ENCODE results near the gene KIAA0930.
"Not testable (repeated sequence)": the region's sequence is repeated elsewhere in the genome, so short reads cannot be mapped to it uniquely, and the experiment has no call there.

KIAA0930 gene

DNA sequence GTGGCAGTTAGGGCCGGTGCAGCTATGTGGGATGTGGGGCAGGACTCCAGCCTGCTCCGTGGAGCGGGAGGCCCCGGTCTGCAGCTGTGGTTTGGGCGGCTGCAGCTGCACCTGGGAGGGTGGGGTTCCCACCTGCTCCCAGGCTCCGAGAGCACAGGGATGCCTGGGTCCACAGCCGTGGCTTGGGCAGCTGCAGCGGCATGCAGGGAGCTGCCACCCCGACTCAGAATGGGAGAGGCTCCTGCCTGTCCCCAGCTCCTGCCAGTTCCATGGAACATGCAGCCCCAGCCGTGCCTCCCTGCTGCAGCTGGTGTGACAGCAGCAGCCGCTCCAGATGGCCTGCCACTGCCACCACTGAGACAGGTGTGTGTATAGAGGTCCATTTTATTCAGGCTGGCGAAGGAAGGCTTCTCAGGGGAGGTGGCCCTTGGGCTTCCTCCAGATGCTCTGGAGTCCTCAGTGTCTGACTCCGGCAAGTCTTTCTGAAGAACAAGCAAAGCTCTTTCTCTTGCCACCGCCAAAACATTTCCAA, 22.3 kb upstream of the KIAA0930 start:
- DNase-seq = no peak

GRCh38 chr22:45262195-45262930, 21.7 kb upstream of the KIAA0930 start:
- peak; percentile 67 to 83 for DNase-seq

GRCh38 chr22:45261407-45262088, 20.9 kb upstream of the KIAA0930 start:
- DNase-seq = no peak

GRCh38 chr22:45260395-45260759, 19.7 kb upstream of the KIAA0930 start:
- DNase-seq = not testable (repeated sequence)

GRCh38 chr22:45259754-45260394, 19.2 kb upstream of the KIAA0930 start:
- DNase-seq = no peak

DNA sequence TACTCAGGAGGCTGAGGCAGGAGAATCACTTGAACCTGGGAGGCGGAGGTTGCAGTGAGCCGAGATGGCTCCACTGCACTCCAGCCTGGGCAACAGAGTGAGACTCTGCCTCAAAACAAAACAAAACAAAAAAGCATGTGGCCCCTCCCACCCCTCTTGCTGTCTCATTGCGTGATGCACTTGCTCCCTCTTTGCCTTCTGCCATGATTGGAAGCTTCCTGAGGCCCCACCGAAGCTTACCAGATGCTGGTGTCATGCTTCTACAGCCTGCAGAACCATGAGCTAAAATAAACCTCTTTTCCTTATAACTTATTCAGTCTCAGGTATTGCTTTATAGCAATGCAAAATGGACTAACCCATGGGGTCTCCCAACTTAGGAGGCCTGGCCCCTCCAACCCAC, 17.2 kb upstream of the KIAA0930 start:
- not testable (repeated sequence) for DNase-seq

DNA sequence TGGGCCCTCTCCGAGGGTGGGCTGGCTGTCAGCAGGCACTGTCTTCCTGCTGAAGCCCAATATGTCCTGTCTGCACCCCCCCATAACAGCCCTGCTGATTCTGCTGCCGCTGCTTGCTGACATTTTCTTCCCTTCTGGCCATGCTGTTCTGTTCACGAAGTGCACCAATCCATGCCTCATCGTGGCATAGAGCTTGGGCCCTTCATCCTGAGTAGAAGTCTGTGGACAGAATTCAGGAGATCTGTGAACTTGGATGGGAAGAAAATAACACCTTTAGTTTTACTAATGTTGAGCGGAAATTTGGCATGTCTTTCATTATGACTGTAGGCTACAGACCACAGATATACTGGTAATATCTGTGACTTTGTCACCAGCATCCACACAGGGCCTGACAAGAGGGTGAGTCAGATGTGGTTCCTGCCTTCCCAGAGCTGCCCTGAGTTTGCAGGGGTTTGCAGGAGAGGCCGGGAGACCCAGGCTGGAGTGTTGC, 14.1 kb upstream of the KIAA0930 start:
- no peak for DNase-seq

DNA sequence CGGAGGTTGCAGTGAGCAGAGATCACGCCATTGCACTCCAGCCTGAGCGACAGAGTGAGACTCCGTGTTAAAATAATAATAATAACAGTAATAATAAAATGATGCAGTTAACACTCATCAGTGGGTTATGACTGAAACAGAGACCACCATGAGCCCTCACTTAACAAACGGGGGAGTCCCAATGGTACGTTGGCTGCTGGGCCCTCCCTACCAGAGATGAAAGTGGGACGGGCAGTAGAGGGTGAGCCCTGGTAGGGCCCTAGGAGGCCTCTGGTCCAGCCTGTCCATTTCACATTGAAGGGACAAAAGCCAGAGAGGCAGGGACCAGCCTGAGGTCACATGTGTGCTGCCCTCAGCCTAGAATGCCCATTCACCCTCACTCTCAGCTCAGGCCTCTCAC, 13.7 kb upstream of the KIAA0930 start:
- no peak for DNase-seq

GRCh38 chr22:45253039-45253641, 12.4 kb upstream of the KIAA0930 start:
- DNase-seq = no peak

- DNase-seq = no peak
Measured at GRCh38 chr22:45251825-45252224, 11.1 kb upstream of the KIAA0930 start.

GRCh38 chr22:45248832-45249561, 8.3 kb upstream of the KIAA0930 start:
- DNase-seq = no peak

- DNase-seq = no peak
Measured at GRCh38 chr22:45246060-45246985, 5.6 kb upstream of the KIAA0930 start.

- no peak for DNase-seq
Measured at GRCh38 chr22:45244916-45245315, 4.2 kb upstream of the KIAA0930 start.

- DNase-seq = no peak
Measured at GRCh38 chr22:45242778-45243191, 2.1 kb upstream of the KIAA0930 start.

DNA sequence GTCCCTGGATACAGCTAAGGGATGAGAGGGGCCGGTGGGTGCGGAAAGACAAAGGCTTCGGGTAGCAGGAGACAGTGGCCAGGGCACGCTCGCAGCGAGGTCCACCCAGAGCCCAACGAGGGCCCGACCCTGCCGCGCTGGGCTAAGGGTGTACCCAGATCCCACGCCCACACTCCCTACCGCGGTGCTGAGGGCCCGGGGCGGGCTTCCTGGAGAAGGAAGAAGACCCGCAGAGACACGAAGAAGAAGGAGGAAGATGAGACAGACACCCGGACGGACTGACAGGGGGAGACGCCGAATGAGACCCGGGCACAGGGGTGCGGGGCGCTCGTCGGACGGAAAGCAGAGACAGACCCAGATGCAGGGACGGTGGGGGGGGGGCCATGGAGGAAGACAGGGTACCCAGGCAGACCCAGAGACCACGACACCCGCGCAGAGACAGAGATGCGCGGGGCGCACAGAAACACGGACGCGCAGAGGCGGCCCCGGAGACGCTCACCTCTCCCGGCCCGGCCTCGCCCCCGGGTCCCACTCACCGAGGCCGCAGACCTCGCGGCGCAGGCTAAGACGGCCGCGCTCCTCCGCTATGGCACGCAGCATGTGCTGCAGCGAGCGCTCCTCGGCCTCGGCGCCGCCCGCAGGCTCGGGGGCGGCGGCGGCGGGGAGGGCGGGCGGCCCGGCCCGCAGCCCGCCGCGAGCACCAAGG, 437 bp downstream of the KIAA0930 start:
- DNase-seq = peak; percentile 60 to 85

- no peak for DNase-seq
Measured at GRCh38 chr22:45239681-45240051, 1.0 kb downstream of the KIAA0930 start.

GRCh38 chr22:45238957-45239680, 1.6 kb downstream of the KIAA0930 start:
- peak; percentile 70 to 85 for DNase-seq

DNA sequence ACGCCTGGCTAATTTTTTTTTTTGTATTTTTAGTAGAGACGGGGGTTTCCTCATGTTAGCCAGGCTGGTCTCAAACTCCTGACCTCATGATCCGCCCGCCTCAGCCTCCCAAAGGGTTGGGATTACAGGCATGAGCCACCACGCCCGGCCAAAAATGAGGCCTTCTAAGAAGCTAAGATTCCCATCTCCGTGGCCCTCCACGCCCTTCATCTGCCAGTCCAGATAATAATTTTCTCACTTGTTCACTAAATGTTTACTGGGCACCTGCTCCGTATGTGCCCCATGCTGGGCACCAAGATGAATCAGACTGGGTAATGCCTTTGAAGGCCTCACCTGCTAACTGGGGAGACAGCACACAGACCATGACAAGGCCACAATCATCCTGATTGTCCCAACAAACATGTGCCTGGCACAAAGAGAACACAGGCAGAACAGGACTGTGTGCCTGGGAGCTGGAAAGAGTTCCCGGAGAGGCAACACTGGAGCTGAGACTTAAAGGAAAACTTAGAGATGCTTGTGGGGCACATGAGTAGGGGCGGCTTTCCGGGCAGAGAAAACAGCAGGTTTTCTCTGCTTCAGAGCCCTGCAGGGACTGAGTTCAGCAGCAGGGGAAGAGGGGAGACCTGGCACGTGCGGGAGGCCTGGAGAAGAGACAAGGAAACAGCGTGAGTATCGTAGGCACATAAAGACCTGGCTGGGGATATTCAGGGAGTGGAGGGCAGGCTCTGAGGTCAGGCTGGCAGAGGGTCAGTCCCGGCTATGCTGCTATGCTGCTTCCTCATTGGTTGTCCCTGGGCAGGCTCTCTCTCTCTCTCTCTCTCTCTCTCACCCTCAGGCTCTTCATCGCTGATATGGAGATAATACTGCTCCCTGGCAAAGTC, 2.4 kb downstream of the KIAA0930 start:
- DNase-seq = no peak
